RCC 7860 (cell line): ENCODE results near the gene CDH8.
A peak's percentile ranks its signal among the peaks of the same experiment; 100 is the strongest.
"Not testable (repeated sequence)": the region's sequence is repeated elsewhere in the genome, so short reads cannot be mapped to it uniquely, and the experiment has no call there.

ENCODE experiments used
- DNase-seq: peaks from one replicate; pipeline ENCODE4 v3.0.0-alpha.2; 2015; ENCODE audit warnings: low spot score
- FAIRE-seq: peaks from 2 replicates; lab custom pipeline; 2012; peaks lifted over from hg19 to GRCh38; lab: Jason Lieb, UNC

The CDH8 gene

GRCh38 chr16:61937646-61938045, 98.6 kb downstream of the CDH8 start:
- FAIRE-seq (no peak), DNase-seq (no peak)

GRCh38 chr16:61936522-61936921, 99.7 kb downstream of the CDH8 start:
- no peak for FAIRE-seq
- DNase-seq: no peak

DNA sequence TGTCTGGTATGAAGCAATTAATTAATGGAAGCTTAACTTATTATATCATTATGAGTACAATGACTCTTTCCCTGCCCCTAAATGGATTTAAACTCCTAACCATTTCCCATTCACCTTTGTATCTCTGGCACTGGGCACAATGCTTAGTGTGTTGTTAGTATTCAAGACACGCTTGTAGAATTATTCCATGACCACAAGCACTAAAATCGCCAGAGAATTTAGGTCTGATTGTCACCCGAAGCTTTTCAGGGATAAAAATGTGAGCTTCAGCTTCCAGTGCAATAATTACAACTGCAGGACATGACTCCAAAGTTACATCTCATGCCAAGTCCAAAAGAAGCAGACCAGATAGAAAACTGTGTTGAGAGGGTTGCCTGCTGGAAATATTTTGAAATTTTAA, 101.6 kb downstream of the CDH8 start:
- FAIRE-seq (no peak), DNase-seq (no peak)

DNA sequence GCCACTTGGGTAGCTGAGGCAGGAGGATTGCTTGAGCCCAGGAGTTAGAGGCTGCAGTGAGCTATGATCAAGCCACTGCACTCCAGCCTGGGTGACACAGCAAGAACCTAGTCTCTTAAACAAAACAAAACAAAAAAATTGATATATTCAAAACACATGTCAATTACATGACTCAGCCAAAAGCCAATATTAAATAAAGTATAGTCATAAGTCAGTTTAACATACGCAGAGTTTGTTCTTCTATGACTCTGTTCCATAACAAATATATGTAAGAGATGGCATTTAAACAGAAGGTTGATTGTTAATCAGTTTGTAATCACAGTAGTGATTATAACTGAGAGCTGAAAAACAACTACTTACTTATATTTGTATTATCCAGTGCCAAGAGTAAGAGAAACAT, 106.5 kb downstream of the CDH8 start:
- no peak for FAIRE-seq
- no peak for DNase-seq

DNA sequence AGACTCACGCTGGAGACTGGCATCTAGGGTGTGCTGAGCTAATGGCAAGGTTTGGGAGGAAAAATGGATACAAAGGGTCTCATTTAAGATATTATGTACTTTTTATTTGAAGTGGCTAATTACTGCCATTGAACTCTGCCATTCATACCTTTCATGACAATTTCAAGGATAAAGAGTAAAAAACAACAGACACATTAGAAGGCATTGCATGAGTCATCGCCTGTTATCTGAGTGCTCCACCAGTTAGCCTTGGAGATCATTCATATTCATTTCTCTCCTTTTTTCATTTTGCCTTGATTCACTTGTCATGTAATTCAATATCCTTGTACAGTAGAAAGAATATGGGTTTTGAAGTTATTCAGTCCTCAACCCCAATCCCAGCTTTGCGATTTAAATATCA, 109.5 kb downstream of the CDH8 start:
- FAIRE-seq: no peak
- DNase-seq: peak; percentile 8

- peak; percentile 47 for FAIRE-seq
These were observed 112.6 kb downstream of the CDH8 start for GRCh38 chr16:61923629-61924028.

GRCh38 chr16:61921373-61921772, 114.9 kb downstream of the CDH8 start:
- no peak for DNase-seq
- FAIRE-seq: no peak

More at GRCh38 chr16:61923629-61924028, 112.6 kb downstream of the CDH8 start:
- DNase-seq: no peak

DNA sequence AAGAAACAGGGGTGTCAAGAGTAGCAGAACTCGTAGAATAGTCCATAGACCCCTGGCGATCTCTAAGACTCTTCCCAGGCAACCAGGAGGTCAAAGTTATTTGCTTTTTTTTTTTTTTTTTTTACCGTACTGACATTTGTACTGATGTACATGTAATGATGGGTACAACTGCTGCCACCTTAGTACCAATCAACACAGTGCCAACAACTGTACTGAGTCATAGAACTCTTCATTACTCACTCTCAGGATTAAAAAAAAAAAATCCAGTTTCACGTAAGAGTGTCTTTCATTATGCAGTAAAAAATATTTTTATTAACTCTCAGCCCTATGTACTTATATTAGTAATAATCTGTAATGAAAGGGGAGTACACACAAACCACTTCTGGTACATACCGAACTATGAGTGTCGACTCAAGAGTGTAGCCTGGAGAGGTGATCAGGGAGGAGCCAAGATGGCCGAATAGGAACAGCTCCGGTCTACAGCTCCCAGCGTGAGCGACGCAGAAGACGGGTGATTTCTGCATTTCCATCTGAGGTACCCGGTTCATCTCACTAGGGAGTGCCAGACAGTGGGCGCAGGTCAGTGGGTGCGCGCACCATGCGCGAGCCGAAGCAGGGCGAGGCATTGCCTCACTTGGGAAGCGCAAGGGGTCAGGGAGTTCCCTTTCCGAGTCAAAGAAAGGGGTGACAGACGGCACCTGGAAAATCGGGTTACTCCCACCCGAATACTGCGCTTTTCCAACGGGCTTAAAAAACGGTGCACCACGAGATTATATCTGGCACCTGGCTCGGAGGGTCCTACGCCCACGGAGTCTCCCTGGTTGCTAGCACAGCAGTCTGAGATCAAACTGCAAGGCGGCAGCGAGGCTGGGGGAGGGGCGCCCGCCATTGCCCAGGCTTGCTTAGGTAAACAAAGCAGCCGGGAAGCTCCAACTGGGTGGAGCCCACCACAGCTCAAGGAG, 118.1 kb downstream of the CDH8 start:
- FAIRE-seq: not testable (repeated sequence)

DNA sequence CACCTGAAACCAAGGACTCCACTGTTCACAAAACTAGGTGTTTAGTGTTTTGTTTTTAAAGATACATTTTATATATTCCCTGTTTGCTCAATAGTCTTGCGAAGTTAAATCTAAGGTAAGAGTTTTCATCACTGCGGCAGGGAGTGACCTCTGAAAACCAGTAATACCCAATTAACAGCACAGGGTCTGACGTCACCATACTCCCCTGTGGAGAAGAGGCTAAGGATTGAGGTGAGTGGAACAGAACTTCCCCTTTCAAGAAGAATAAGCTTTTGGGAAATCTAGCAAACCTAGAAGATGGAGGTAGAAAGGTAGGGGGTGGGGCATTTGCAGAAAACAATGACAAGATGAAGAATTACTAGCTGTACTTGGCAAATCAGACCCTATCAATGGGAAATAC, 120.7 kb downstream of the CDH8 start:
- no peak for FAIRE-seq
- DNase-seq: no peak

More for the DNA sequence above, 118.1 kb downstream of the CDH8 start:
- DNase-seq: not testable (repeated sequence)

DNA sequence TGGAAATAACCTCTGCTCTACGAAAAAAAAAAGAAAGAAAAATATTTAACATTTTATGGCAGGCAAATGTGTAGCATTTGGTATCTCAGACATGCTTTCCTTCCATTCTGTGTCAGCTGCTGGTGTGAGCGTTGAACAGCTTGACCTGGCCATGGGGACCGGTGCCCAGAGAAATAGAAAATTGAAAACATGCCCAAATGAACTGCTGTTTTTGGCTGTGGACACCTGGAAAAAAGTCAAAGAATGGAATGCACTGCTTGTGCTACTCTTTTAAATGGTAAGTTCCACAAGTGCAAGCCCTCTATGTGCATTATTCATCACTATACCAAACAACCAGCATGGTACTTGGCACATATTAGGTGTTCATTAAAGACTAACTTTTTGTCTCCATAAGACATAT, 127.2 kb downstream of the CDH8 start:
- FAIRE-seq (no peak), DNase-seq (no peak)

DNA sequence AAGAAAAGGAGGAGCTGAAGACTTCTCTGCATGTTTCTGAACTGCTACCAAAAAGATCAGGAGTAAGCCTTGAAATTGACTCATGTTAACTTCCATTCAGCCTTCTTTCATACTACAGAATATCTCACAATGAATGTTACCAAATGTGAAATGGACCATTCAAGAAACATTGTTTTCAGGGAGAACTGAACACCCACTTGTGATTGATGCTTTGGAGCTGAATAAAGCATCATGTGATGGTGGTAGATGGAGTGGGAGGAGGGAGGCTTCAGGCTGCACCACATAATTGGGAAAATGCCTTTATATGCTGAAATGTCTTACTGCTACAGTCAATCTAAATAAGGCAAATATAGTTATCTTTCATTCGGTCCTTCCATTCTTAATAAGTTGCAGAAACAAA, 127.8 kb downstream of the CDH8 start:
- no peak for DNase-seq
- FAIRE-seq: no peak

DNA sequence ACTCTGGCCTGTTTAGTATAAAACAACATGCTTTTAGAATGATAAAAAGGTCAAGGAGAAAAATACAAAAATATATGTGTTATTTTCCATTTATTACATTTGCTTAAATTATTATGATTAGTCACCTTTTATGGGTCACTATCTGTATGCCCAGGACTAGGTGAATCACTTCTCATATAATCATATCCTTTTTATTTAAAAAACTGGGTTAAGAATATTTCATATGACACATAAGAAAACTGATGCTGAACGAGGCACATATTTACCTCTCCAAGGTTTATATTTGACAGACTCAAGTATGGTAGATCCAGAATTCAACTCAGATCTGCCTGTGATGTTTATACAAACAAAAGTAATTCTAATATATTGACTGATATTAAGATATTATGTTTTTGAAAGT, 134.5 kb downstream of the CDH8 start:
- FAIRE-seq (no peak), DNase-seq (no peak)

- FAIRE-seq (no peak), DNase-seq (no peak)
These were observed 135.8 kb downstream of the CDH8 start for GRCh38 chr16:61900482-61900881.

DNA sequence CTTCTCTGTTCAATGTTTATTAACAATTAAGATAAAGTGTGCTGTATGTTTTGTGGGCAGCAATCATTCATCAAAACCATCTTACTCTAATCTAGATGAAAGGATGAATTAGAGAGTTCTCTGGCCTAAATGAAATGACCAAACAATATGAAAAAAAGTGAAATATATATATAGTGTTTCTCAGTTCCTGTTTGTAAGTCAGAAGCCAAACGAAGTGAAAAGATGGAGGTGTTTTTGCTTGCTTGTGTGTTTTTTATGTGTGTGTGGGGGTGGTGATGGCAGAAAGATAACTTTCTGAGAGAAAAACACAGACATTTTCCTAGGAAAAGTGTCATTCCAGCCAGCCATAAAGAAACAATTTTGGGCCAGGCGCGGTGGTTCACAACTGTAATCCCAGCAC, 138.6 kb downstream of the CDH8 start:
- FAIRE-seq (no peak), DNase-seq (no peak)

- no peak for DNase-seq
- FAIRE-seq: no peak
These were observed 143.7 kb downstream of the CDH8 start for GRCh38 chr16:61892531-61892930.

DNA sequence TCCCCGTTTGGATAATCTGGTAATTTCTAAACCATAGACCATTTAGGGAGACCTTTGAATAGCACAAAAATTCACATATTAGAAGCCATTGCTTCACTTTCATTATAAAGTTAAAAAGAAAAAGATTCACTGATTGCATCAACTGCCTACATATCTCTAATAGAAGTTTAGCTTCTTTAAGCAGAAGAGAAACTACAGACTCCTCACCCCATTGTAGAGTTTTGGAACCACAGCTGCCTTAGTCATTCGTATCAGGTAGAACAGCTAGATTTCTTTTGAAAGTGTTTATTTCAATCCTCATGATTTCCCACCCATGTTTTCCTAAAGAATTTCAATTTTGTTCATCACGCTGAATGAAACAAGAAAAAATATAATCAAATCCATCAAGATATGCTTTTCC, 144.8 kb downstream of the CDH8 start:
- FAIRE-seq (no peak), DNase-seq (no peak)

DNA sequence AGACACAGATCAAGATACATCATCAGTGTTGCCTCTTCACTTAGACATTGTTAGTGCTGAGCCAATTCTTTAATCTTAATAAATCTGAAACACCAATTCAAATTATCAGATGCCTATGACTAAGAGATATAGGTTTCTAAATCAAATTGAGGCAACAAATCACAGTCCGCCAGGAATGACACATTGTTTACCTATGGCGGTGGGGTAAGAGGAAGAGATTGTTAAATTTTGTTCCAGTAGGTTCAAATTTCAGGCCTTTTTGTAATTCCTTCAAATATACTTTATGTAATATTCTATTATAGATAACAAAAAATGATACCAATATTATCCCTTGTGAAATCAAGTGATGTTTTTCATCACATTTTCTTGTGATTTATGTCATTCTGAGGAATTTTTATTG, 145.9 kb downstream of the CDH8 start:
- FAIRE-seq (no peak), DNase-seq (no peak)

GRCh38 chr16:61887903-61888302, 148.3 kb downstream of the CDH8 start:
- FAIRE-seq (no peak), DNase-seq (peak; percentile 64)

GRCh38 chr16:61885343-61885742, 150.9 kb downstream of the CDH8 start:
- FAIRE-seq (no peak), DNase-seq (no peak)

DNA sequence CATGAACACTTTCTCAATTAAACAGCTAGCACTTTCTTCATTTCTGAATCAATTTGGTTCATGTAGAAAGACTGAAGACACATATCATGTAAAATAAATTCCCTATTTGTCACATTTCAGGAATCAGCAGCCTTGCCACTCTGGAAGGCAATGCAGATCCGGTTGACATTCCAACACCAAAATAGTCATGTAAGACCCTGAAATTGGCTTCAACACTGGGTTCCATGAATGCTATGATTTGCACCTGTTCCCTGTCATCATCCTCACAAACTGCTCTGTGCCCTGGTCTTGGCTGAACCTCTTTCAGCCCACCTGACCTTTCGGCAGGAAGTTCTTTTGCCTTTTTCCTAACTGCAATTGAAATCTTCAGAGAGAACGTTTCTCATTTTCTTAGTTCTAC, 156.9 kb downstream of the CDH8 start:
- FAIRE-seq (no peak), DNase-seq (no peak)

GRCh38 chr16:61877436-61877835, 158.8 kb downstream of the CDH8 start:
- DNase-seq (no peak), FAIRE-seq (no peak)

DNA sequence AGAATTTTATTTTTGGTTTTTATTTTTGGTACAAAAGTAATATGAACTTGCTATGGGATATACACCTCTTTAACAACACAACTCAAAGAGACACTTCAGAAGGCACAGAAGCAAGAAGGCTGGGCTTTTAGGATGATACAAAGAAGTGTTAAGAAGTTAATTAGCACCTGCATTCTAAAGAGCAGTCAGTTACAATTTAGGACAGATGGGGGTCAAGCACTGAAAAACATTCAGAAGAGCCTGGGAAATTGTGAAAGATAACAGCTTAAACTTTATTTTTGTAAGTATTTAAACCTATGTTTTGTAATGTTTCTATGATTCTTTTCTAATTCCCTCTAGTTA, 163.5 kb downstream of the CDH8 start:
- no peak for FAIRE-seq
- DNase-seq: no peak
